HG03442 (cell line): ENCODE measurements around the gene REEP5.

Experiments
- ATAC-seq: cut with Tn5 transposase; IDR thresholded peaks from one replicate; pipeline ENCODE4 v1.9.1; 2021; ENCODE audit warnings: mild to moderate bottlenecking, moderate library complexity; ENCODE audit not compliant: unreplicated experiment

Gene REEP5

GRCh38 chr5:112848116-112848811 lies 73.8 kb downstream of the REEP5 start:
- peak; percentile 99 for ATAC-seq

DNA sequence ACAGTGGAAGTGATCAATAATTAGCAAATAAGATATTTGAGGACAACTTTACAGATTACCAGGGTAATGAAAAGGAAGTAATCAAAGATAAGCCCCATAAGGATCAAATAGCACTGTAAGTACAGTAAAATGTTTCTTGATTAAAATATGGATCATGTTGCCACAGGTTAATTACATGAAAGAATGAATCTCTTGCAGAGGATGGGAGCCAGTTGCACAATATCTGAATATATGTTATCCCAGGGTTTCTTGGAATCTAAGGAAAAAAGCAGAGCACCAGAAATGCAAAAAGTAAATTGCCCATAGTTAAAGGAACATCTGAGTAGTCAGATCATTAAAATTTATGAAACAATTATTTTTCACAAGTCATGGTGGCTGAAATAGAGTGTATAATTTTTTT lies 74.7 kb downstream of the REEP5 start:
- ATAC-seq: no peak

DNA sequence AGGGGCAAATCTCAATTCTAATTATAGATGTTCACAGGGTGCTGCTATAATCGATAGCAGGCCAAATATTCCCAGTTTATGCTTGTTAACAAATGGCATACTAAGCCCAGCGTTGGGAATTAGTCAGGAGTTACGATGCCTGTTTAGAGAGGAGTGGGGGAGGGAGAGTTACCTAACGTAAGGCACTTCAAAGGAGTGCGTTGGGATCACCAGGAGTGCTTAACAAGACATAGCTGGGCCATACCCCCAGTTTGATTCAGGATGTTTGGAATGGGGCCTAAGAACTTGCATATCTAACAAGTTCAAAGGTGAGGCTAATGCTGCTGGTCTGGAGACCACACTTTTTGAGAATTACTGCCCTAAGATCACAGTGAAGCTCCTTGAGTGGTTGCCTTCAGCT lies 75.5 kb downstream of the REEP5 start:
- ATAC-seq: no peak

DNA sequence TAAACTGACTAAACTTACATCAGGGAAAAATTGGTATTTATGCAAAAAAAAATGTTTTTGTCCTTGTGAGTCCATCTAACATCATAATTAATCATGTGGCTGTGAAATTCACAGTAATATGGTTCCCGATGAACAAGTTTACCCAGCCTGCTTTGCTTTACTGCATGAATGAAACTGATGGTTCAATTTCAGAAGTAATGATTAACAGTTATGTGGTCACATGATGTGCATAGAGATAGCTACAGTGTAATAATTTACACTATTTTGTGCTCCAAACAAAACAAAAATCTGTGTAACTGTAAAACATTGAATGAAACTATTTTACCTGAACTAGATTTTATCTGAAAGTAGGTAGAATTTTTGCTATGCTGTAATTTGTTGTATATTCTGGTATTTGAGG lies 77.5 kb downstream of the REEP5 start:
- no peak for ATAC-seq

GRCh38 chr5:112833971-112834370 lies 88.1 kb downstream of the REEP5 start:
- no peak for ATAC-seq

- no peak for ATAC-seq
Measured at GRCh38 chr5:112830378-112830777, 91.6 kb downstream of the REEP5 start.
